DMS114 treated with DMSO at 0.1 percent for 48 hours (cell line): ENCODE results near the gene FGGY.
"Not testable (repeated sequence)": the region's sequence is repeated elsewhere in the genome, so short reads cannot be mapped to it uniquely, and the experiment has no call there.

Experiments used
- DNase-seq: peaks from one replicate; lab custom pipeline; 2025; ENCODE audit not compliant: unreplicated experiment; lab: John Stamatoyannopoulos, UW

The FGGY gene

DNA sequence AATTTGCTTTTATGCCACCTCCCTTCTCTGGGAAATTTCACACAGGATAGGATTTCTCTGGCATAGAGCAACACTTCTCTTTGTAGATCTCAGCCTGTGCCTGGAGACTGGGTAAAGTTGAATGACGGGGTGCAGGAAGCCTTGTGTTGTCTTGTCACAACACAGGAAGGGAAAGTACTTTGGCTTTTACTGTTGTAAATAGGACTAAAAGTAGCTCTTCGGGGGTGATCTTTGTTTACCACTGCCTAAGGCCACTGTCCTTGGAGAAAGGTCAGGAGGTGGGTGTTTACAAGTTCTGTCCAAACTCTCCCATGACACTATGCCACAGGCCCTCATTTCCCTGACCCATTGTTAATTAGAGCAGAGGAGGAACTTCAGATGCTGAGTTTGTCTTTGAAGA, 139.7 kb downstream of the FGGY start:
- DNase-seq: no peak

DNA sequence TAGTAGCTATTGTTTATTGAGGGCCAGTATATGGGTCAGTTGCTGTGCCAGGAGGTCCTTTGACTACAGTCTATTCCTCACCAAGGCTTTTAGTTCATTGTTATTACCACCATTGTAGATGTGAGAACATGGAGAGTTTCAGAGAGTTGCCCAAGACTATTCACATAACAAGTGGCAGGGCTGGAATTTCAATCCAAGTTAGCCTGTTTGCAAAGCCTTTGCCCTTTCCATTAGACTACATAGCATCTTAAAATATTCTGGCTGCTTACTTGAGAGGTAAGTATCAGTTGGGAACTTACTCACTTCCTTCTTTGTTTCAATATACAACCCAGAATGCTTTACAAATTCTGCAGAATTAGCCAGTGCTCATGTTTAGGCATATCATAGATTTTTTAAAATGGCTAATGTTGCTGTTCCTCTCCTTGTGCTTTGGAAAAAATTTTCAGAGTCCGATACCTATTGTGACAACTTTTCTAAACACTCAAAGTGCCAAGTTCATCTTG, 141.2 kb downstream of the FGGY start:
- no peak for DNase-seq

DNA sequence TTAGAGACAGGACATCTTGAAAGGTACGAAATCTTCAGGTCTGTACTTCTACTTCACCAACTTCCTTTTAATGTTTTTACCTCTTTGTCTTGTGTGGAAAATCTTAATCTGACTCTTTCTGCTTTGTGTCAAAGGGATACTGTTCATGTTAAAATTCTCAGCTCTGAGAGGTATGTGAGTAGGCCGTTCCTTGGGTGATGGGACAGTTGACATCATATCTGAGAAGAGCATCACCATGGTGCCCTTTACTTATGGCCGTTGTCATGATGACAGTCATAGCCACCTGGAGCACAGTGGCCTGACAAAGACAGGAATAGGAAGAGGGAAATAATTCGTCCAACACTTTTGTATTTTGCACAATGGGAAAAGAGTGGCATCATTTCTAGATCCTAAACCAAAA, 145.6 kb downstream of the FGGY start:
- no peak for DNase-seq

DNA sequence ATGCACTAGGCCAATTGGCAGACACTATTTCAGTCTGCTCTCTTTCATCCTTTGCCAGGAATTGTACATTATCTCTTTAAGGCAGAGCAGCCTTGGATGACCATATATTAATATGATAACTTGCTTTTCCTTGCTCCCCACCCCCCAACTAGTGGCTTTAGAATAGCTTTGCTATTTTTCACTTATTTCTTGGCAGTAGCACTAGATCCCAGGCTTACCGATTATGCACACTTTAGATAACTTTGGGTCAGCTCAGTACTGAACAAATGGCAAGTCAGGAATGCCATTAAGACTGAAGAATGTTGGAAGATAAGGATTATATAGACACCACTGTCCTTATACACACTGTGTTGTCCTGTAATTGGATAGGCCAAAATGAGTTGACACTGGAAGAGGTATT, 146.4 kb downstream of the FGGY start:
- DNase-seq: no peak

DNA sequence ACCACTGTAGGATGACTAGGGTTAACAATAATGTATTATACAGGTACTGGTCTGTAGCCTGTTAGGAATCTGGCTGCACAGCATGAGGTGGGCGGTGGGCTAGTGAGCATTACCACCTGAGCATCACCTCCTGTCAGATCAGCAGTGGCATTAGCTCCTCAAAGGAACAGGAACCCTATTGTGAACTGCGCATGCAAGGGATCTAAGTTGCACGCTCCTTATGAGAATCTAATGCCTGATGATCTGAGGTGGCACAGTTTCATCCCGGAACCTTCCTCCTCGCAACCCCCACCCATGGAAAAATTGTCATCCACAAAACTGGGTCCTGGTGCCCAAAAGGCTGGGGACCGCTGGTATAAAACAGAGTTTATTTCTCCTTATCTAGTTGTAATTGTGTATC, 147.6 kb downstream of the FGGY start:
- DNase-seq: no peak

DNA sequence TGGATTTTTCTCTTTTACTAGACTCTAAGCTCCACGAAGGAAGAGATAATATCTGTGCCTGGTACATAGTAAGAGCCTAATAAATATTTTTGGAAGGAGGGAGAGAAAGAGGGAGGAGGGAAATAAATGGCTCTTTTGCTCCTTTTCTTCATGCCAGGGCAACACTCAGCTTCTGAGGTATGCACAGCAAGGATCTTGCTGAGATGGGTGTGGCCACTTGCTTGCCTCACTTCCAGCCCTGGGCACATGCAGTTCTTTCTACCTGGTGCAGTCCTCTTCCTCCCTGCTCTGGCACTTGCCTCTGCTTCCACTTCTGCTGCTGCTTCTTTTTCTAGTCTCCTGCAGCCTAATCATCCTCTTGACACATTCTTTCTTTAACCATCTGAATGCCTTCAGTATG, 148.1 kb downstream of the FGGY start:
- no peak for DNase-seq

DNA sequence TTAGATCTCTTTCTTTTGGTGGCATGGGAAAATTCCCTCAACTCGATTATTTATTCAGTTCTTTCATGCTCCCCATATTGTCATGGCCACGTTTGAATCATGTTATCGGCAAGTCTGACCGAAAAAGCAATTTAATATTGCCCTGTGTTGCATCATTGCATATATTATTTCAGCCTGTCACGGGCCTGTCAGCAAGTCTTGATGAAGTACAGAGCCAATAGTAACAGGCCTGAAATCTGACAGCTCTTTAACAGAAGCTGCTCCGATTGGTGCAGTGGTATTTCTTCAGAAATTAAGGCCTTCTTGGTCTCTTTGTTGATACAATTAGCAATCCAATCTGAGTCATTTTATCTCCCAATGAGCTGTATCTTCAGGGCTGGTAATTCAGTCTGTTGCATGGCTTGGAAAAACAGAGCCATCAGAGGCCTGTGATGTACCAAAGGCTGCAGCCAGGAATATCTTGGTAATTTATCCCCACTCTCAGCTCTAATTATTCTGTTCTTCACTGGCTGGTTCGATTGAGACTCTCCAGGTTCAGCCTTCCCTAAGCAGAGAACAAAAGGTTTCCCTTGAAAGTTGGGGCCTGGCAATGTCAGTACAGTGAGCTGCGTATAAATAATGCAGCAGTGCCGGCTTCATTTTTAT, 149.5 kb downstream of the FGGY start:
- no peak for DNase-seq

DNA sequence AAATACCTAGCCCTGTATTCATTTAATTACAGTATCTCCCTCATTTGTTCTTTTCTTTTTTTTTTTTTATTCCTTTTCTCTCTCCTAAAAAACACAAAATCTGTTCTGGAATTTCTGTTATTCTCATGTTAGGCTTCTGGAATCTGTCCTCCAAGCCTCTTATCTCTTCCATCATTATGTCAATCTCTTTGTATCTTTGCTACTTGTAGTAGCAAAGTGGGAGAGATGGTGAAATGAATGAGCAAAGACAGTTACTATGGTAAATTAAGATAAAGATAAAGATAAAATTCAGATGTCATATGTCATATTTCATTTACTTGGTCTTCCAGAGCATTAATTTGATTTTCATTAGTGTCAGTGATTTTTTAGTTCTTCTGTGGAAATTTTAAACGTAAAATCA, 155.1 kb downstream of the FGGY start:
- DNase-seq: no peak

DNA sequence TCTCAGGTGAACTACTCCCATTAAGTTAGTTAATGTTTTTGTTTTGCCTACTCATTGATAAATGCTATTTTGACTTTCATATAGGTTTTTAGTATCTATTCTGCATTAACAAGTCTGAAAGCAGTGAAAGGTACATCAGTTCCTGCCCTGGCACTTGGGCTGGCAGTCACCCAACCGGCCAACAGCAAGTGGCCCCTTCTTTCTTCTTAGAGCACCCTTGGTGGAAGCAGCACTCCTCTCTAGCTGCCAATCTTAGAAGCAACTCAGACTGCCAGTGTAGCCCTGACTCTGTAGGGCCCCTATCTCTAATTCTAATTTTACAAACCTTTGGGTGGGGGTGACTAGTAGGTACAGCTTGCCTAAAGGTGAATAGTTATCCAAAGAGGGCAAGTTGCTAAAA, 155.7 kb downstream of the FGGY start:
- no peak for DNase-seq

DNA sequence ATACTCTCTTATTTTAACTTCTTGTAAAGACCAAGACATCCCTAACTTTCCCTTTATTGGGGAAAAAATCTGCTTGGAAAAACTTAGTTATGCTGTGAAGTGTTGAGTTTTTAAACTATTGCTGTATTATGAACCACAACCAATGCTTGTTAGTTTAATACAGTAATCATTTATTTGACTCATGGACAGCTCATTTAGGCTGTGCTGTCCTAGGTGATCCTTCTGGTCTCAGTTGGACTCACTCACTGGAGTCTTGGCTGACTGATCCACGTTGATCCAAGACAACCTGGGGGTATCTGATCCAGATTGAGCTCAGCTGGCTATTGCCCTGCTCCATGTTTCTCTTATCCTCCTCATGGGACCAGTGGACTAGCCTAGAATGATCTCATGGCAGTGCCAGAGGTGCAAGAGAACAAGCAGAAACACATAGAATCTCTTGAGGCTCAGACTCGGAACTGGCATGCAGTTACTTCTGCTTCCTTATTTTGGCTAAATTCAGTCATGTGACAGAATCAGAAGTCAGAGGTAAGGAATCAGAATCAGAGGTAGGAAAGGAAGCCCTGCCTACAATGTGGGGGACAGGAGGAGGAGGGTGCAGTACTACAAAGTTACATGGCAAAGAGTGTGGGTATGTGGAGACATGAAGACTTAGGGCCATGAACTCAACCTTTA, 156.5 kb downstream of the FGGY start:
- DNase-seq: no peak

DNA sequence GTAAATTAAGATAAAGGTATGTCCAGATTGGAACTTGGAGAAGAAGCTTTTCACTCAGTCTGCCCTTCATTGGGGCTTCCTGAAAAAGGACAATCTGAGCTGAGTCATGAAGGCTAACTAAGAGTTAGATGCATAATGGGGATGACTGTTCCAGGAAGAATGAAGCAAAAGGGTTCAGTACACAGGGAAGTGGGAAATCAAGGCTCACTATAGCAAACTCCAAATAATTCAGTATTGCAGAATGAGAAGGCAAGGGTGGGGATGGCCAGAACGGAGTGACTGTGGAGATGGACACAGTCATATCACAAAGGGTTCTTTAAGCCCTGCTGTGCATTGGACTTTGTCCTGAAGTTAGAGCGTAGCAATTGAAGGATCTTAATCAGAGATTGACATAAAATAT, 158.3 kb downstream of the FGGY start:
- DNase-seq: no peak

DNA sequence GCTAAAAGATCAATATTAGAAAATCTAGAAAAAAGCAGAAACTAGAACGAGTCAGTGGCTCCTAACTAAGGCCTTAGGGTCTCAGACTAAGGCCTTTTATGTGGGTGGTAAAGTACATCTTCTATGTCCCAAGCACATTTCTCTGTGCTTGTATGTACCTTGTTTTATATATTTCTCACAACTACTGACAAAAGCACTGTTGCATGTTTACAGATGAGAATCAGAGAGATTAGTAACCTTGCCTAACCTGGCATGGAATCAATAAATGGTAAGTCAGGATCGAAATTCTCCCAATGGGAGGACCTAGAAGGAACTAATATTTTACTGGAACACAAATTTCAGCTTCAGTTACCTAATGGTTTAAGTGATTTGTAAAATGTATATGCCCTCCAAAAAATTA, 160.9 kb downstream of the FGGY start:
- no peak for DNase-seq

DNA sequence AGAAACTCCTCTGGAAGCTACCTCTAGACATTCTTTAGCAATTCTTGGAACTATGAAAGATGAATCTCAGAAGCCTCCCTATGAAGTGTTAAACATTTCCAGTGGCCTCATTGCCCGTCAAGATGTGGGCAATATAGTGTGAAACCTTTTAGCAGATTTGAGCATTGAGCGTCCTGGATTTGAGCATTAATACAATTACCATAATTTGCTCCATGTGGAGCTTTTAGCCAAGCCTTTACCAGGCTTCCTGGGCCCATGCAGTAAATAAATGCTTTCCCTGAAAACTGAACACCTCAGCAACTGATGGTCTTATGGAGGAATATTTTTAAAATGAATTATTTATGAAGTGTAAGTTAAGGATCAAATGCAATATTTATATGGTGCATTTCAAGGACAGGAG, 162.0 kb downstream of the FGGY start:
- DNase-seq: no peak

DNA sequence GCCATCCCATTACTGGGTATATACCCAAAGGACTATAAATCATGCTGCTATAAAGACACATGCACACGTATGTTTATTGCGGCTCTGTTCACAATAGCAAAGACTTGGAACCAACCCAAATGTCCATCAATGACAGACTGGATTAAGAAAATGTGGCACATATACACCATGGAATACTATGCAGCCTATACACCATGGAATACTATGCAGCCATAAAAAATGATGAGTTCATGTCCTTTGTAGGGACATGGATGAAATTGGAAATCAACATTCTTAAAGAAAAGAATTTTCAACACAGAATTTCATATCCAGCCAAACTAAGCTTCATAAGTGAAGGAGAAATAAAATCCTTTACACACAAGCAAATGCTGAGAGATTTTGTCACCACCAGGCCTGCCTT, 166.0 kb downstream of the FGGY start:
- not testable (repeated sequence) for DNase-seq

DNA sequence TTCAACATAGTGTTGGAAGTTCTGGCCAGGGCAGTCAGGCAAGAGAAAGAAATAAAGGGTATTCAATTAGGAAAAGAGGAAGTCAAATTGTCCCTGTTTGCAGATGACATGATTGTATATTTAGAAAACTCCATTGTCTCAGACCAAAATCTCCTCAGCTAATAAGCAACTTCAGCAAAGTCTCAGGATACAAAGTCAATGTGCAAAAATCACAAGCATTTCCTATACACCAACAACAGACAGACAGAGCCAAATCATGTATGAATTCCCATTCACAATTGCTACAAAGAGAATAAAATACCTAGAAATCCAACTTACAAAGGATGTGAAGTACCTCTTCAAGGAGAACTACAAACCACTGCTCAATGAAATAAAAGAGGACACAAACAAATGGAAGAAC, 168.6 kb downstream of the FGGY start:
- DNase-seq: not testable (repeated sequence)

DNA sequence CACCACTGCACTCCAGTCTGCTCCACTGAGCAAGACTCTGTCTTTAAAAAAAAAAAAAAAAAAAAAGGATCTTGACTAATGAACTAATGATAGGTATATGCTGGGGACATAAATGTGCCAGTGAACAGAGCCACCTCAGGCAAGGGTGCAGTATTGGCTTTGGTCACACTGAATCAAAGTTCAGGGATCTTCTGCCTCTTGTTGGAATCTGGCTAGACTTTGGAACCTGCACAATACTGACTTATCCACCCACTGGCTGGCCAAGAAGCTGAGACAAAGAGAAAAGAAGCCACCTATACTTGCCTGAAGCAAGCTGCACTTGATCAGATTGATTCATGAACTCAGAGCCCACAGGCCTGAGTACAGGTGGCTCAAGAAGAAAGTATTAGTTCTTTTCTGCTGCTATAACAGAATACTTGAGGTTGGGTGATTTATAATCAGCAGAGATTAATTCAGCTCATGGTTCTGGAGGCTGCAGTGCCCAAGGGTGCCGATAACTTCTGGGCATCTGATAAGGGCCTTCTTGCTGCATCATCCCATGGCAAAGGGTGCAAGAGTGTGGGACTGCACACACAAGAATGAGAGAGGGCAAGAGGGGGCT, 172.0 kb downstream of the FGGY start:
- no peak for DNase-seq

DNA sequence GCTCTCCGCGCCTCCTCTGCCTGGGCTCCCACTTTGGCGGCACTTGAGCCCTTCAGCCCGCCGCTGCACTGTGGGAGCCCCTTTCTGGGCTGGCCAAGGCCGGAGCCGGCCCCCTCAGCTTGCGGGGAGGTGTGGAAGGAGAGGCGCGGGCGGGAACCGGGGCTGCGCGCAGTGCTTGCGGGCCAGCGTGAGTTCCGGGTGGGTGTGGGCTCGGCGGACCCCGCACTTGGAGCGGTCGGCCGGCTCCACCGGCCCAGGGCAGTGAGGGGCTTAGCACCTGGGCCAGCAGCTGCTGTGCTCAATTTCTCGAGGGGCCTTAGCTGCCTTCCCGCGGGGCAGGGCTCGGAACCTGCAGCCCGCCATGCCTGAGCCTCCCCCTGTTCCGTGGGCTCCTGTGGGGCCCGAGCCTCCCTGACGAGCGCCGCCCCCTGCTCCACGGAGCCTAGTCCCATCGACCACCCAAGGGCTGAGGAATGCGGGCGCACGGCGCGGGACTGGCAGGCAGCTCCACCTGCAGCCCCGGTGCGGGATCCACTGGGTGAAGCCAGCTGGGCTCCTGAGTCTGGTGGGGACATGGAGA, 175.2 kb downstream of the FGGY start:
- DNase-seq: not testable (repeated sequence)

DNA sequence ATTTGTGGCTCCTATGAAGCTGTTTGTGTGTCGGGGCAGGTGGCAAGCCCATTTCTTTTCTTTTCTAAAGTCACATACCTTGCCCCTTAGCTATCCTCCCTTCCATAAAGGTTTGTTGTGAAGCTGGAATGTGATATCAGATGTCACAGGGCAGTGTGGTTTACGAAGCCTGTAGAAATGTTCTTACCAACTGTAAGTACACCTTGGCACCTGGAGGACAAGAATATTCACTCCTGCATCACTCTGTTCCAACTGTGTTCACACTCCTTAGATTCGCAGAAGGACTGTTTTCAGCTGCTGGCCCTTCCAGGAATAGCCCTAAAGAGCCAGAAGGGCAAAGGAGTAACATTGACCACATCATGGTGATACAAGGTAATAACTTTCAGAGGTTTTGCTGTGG, 176.9 kb downstream of the FGGY start:
- no peak for DNase-seq

DNA sequence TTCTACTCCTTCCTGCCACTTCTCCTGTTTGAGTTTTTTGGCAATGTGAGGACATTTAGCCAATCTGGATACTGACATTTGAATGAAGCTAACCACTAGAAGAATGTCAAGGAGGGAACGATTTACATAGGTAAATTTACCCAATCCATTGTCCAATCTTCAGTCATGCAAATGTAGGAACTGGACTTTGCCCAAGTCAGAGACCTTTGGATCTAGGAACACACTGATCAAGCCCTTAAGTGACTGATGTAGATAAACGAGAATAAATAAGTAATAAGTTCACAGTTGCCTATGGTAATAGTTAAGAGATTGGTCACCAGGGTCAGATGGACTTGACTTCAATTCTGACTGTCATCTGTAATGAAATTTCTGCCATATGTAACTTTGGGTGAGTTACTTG, 177.6 kb downstream of the FGGY start:
- no peak for DNase-seq

DNA sequence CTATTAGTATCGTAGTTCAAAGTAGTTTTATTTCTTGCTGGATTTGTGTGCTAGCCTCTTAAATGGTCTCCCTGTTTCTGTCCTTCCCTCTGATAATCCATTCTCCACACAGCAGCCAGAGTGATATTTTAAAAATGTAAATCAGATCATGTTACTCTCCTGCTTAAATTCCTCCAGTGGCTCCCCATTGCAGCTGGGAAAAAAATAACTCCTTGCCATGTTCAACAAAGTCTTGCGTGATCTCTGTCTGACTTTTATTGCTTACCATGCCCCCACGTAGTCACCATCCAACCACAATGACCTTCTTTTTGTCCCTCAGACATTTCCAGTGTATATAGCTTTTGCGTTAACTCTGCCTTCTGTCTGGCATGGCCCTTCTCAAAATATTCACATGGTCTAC, 178.8 kb downstream of the FGGY start:
- DNase-seq: no peak

DNA sequence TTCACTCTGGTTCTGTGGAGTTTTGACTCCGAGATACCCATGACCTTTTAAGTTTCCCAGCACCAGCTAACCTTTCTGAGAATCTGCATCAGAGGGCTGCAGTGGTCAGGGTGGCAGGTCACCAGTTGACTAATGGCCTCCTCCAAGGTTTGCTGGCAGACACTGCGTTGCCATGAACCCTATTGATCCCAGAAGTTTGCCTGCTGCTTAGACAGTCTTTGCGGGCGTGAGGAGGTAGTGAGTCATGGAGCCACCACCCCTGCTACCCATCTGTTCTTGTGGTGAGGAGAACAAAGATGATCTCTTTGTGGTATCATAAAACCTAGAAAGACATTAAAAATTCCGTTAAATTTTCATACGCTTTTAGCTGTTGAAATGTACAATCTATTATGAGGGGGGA, 180.4 kb downstream of the FGGY start:
- no peak for DNase-seq

DNA sequence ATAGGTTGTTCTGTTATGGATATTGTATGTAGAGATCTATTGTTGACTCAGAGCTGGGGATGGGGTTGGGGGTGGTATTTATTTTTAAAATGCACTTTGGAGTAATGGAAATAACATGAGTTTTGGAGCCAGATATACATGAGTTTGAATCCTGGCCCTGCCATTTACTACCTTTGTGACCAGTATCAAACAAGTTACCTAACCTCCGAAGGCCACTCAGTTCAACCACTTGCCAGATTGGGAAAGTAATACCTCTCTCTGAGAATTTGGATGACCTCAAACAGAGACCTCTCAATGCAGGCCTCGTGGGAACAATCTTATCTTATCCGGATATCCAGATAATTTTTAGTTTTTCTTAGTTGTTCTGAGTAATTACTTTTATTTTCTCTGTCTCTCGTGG, 181.0 kb downstream of the FGGY start:
- no peak for DNase-seq
